ENCODE data around the gene CPEB4.

The CPEB4 gene

DNA sequence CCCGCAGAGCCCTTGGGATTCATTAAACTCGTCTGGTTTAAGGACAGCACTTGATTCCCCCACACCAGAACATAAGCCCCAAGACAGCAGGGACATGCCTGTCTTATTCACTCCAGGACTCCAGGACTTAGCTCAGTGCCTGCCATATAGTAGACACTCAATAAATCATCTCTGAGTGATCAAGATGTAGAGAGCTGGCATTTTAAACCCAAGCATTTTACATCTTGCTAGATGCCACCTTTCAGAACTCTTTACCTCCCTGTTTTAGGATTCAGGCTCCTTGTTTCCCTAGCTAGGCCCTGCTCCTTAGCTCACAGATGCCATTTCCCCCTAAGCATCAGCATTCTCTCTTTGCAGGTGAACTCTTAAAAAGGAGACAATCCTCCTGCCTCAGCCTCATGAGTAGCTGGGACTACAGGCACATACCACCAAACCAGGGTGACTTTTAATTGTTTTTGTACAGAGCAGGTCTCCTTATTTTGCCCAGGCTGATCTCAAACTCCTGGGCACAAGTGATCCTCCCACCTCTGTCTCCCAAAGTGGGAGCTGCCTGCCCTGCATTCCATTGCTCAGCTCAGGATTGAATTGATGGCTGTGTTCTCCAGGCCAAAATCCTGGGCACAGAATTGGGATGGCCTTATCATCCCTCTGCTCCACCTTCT is 32.0 kb upstream of the CPEB4 start:
- TF ChIP-seq FOXP2 (optimal IDR thresholded peaks at IDR 0.05; ENCODE audit: control extremely low read depth, extremely low read length, insufficient read depth) (no peak), EZH2 (IDR thresholded peaks at IDR 0.05) (no peak), POLR2AphosphoS5 (IDR thresholded peaks at IDR 0.05; ENCODE audit: borderline replicate concordance, low read depth, low read length) (no peak)
- Histone ChIP-seq H3K9ac (ENCODE audit: insufficient read length) (no peak overlapping the region), H3K27ac (no peak overlapping the region), H3K36me3 (ENCODE audit: insufficient read depth, low read length) (no peaks in the 10 kb centered on the region), H3K9me3 (ENCODE audit: low read depth, low read length) (no peaks in the 10 kb centered on the region), H3K4me3 (no peak overlapping the region)
- DNase-seq (ENCODE audit: low read depth, low spot score), result no peak

DNA sequence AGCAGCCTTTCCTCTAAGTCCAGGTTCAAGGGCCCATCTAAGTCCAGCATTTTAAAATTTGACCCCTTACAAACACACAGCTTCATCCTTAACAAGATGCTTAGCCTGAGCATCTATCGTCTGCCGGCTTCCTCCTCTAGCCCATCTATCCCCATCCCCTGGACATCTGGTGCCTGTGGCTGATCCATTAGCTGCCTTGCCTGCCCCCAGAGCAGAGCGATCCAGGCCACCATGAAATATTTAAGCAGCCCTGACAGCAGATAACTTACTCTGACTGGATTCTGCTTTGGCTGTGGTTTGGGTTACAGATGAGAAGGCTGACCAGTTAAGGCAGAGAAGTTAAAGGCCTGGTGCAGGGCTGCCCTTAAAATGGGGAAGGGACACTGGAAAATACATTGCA is 30.9 kb upstream of the CPEB4 start:
- TF ChIP-seq FOXP2 (optimal IDR thresholded peaks at IDR 0.05; ENCODE audit: control extremely low read depth, extremely low read length, insufficient read depth), result no peak
- TF ChIP-seq POLR2AphosphoS5 (IDR thresholded peaks at IDR 0.05; ENCODE audit: borderline replicate concordance, low read depth, low read length), result no peak
- no peak for TF ChIP-seq EZH2 (IDR thresholded peaks at IDR 0.05)
- no peaks in the 10 kb centered on the region for H3K9me3 ChIP-seq (ENCODE audit: low read depth, low read length)
- H3K9ac ChIP-seq (ENCODE audit: insufficient read length), result no peak overlapping the region
- no peak overlapping the region for H3K4me3 ChIP-seq
- no peak overlapping the region for H3K27ac ChIP-seq
- H3K36me3 ChIP-seq (ENCODE audit: insufficient read depth, low read length), result no peaks in the 10 kb centered on the region
- no peak for DNase-seq (ENCODE audit: low read depth, low spot score)

DNA sequence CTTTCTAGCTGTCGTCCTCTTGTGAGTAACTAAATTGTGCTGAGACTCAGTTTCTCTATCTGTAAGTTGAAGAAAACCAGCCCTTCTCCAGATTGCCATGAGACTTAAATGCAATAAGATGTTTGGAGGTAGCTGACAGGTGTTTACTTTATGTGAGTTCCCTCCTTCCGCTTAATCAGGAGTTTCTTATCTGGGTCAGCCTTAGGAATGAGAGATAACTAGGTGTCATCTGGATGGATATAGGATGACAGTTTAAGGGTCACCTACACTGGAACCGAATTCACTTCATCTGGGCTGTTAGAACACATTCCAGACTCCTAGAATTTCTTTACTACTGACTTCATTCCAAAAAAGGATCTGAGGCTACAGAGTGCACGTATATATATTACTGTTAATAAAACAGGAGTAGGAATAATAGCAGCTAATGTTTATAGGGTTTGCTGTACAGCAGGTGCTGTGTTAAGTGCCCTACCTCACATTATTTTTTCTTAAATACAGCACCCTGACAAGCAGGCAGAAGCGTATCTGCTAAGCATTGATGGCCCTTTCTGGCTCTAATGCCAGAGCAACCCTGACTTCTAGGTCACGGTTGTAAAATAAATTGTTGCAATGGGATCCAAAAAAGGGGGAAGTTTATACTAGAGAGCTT is 30.0 kb upstream of the CPEB4 start:
- Histone ChIP-seq H3K27ac (no peak overlapping the region), H3K9me3 (ENCODE audit: low read depth, low read length) (no peaks in the 10 kb centered on the region), H3K9ac (ENCODE audit: insufficient read length) (no peak overlapping the region), H3K36me3 (ENCODE audit: insufficient read depth, low read length) (no peaks in the 10 kb centered on the region), H3K4me3 (no peak overlapping the region)
- no peak for DNase-seq (ENCODE audit: low read depth, low spot score)
- TF ChIP-seq FOXP2 (optimal IDR thresholded peaks at IDR 0.05; ENCODE audit: control extremely low read depth, extremely low read length, insufficient read depth) (no peak), POLR2AphosphoS5 (IDR thresholded peaks at IDR 0.05; ENCODE audit: borderline replicate concordance, low read depth, low read length) (no peak), EZH2 (IDR thresholded peaks at IDR 0.05) (no peak)

DNA sequence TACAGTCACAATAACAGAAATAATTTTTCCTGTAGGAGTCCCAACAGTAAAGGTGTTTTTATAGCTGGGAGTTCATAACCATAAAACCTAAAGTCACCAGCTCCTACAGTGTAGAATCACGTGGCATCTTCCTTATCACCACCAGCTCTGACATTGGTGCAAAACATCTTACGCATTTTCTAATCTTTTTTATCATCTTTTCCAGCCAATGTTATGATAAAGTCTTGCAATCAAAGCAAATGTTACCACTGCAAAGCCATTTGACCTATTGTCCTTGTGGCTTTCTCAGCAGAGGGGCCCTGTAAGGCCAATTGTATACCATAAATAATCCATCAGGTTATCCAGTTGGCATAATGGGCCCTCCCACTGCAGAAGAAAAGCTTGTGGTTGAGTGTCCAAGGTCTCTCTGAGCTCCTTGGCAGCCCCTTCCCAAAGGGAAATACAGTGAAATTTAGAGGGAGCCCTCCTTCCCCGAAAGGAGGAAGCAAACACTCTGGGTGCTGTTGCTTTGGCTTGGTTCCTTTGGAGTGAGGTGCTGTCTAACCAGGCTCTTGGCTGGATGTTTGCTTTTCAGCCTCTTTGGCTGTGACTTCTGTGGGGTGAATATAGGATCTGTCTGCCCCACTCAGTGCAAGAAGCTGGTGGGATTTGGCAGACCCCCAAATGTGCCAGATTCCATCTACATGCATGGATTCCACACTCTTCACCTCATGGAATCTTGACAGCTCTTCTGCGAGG is 29.3 kb upstream of the CPEB4 start:
- Histone ChIP-seq H3K9ac (ENCODE audit: insufficient read length) (no peak overlapping the region), H3K27ac (no peak overlapping the region), H3K36me3 (ENCODE audit: insufficient read depth, low read length) (no peaks in the 10 kb centered on the region), H3K4me3 (no peak overlapping the region), H3K9me3 (ENCODE audit: low read depth, low read length) (no peaks in the 10 kb centered on the region)
- DNase-seq (ENCODE audit: low read depth, low spot score), result no peak
- TF ChIP-seq EZH2 (IDR thresholded peaks at IDR 0.05) (no peak), FOXP2 (optimal IDR thresholded peaks at IDR 0.05; ENCODE audit: control extremely low read depth, extremely low read length, insufficient read depth) (no peak), POLR2AphosphoS5 (IDR thresholded peaks at IDR 0.05; ENCODE audit: borderline replicate concordance, low read depth, low read length) (no peak)

DNA sequence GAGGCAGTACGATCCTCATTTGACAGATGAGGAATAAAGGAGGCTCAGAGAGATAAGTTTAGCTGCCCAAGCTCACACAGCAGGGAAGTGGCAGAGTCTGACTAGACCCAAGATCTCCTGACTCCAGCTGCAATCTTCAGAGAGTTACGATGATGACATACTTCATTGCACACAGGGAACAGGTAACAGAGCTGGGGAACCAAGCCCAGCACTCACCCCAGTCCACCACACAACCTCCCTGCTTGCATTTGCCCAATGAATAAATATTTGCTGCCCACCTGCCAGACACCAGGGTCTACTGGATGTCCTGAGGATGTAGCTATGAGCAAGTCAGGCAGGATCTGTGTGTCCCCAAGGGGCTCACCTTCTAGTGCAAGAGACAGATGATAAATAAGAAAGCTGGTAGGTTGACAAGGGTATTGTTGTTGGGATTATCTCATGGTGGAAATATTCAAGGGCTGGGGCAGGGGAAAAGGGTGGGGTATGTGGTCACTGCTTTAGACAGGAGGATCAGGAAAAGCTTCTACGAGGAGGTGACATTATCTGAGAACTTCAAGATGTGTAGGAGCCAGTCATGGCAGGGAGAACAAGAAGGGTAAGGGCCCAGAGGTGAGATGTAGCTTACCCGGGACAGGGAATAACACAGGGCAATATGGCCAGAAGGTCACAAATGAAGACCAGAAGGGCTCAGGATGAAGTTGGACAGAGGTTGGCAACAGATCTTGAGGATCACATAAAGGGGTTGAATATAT is 28.6 kb upstream of the CPEB4 start:
- Histone ChIP-seq H3K4me3 (no peak overlapping the region), H3K9me3 (ENCODE audit: low read depth, low read length) (no peaks in the 10 kb centered on the region), H3K27ac (no peak overlapping the region), H3K9ac (ENCODE audit: insufficient read length) (no peak overlapping the region), H3K36me3 (ENCODE audit: insufficient read depth, low read length) (no peaks in the 10 kb centered on the region)
- TF ChIP-seq FOXP2 (optimal IDR thresholded peaks at IDR 0.05; ENCODE audit: control extremely low read depth, extremely low read length, insufficient read depth), result no peak
- no peak for TF ChIP-seq EZH2 (IDR thresholded peaks at IDR 0.05)
- no peak for DNase-seq (ENCODE audit: low read depth, low spot score)

DNA sequence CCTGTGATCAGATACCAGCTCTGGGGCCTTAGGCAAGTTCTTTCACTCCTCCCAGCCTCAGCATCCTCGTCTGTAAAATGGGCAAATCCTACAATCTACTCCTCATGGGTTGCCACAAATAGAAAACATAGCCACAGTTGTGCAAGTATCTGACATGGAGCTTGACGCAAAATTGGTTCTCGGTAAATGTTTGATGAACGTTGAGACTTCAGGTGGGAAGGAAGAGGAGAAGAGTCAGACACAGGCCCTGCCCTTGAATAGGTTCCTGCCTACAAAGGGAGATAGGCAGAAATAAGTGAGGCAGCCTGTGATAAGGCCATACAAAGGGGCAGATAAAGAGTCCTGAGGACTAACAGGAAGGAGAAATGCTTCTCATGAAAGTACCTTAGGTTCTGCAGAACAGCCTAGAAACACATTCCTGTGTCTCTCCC is 26.1 kb upstream of the CPEB4 start:
- no peak for DNase-seq (ENCODE audit: low read depth, low spot score)
- TF ChIP-seq POLR2AphosphoS5 (IDR thresholded peaks at IDR 0.05; ENCODE audit: borderline replicate concordance, low read depth, low read length), result no peak
- TF ChIP-seq FOXP2 (optimal IDR thresholded peaks at IDR 0.05; ENCODE audit: control extremely low read depth, extremely low read length, insufficient read depth), result no peak
- no peak for TF ChIP-seq EZH2 (IDR thresholded peaks at IDR 0.05)
- no peaks in the 10 kb centered on the region for H3K36me3 ChIP-seq (ENCODE audit: insufficient read depth, low read length)
- H3K9ac ChIP-seq (ENCODE audit: insufficient read length), result no peak overlapping the region
- no peaks in the 10 kb centered on the region for H3K9me3 ChIP-seq (ENCODE audit: low read depth, low read length)
- no peak overlapping the region for H3K4me3 ChIP-seq
- H3K27ac ChIP-seq, result no peak overlapping the region

DNA sequence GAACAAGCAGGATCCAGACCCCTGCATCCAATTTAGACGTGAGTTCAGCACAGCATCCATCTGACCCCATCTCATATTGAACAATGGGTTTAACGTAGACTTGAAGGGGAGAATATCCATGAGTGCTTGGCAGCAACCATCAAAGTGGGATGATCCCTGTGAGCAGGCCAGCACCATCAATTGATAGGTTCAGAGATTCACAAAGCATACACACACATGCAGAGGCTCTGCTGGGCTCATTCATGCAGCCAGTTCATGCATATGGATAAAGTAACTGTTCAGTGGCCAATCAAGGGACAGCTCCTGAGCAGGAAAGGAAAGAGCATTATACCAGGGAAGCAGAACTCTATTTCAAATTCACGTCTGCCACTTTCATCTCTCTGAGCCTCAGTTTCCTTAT is 24.8 kb upstream of the CPEB4 start:
- no peak for DNase-seq (ENCODE audit: low read depth, low spot score)
- Histone ChIP-seq H3K9me3 (ENCODE audit: low read depth, low read length) (no peaks in the 10 kb centered on the region), H3K4me3 (no peak overlapping the region), H3K9ac (ENCODE audit: insufficient read length) (no peak overlapping the region), H3K36me3 (ENCODE audit: insufficient read depth, low read length) (no peaks in the 10 kb centered on the region), H3K27ac (no peak overlapping the region)
- TF ChIP-seq POLR2AphosphoS5 (IDR thresholded peaks at IDR 0.05; ENCODE audit: borderline replicate concordance, low read depth, low read length) (no peak), EZH2 (IDR thresholded peaks at IDR 0.05) (no peak), FOXP2 (optimal IDR thresholded peaks at IDR 0.05; ENCODE audit: control extremely low read depth, extremely low read length, insufficient read depth) (no peak)
